Gastroesophageal sphincter (tissue), 3 donors: ENCODE data around the gene CNNM2.

Source experiments
- CTCF ChIP-seq, 4 experiments: fragments of 200-600 bp in 2 of 4; fragments of 450-650 bp in 2 of 4; sonication (generic) in 1 of 4; IDR thresholded peaks; one replicate each; pipeline ENCODE4 v1.5.1; 2017 to 2019; ENCODE audit warnings: antibody characterized with exemption in 4 of 4, mild to moderate bottlenecking in 2 of 4, moderate library complexity in 2 of 4
- EP300 ChIP-seq: sonication (generic); formaldehyde crosslinking; IDR thresholded peaks from one replicate; pipeline ENCODE4 v1.6.1; 2017; ENCODE audit warnings: antibody characterized with exemption, mild to moderate bottlenecking
- POLR2A ChIP-seq, 2 donors: fragments of 450-650 bp; IDR thresholded peaks; one replicate each; pipeline ENCODE4 v1.6.1; 2017; ENCODE audit warnings: antibody characterized with exemption in 2 of 2, mild to moderate bottlenecking in 2 of 2, moderate library complexity in 1 of 2

GRCh38 chr10:103089493-103089892, 171.4 kb downstream of the CNNM2 start:
- no peak for TF ChIP-seq CTCF (IDR thresholded peaks at IDR 0.05)
- no peak for TF ChIP-seq POLR2A (IDR thresholded peaks at IDR 0.05)
- no peak for TF ChIP-seq EP300
